NCI-H748 treated with DMSO at 0.1 percent for 48 hours (cell line): ENCODE measurements around the gene TUBGCP6.
A peak's percentile ranks its signal among the peaks of the same experiment; 100 is the strongest.

Experiments
- DNase-seq: peaks from one replicate; lab custom pipeline; 2025; lab: John Stamatoyannopoulos, UW

The TUBGCP6 gene

DNA sequence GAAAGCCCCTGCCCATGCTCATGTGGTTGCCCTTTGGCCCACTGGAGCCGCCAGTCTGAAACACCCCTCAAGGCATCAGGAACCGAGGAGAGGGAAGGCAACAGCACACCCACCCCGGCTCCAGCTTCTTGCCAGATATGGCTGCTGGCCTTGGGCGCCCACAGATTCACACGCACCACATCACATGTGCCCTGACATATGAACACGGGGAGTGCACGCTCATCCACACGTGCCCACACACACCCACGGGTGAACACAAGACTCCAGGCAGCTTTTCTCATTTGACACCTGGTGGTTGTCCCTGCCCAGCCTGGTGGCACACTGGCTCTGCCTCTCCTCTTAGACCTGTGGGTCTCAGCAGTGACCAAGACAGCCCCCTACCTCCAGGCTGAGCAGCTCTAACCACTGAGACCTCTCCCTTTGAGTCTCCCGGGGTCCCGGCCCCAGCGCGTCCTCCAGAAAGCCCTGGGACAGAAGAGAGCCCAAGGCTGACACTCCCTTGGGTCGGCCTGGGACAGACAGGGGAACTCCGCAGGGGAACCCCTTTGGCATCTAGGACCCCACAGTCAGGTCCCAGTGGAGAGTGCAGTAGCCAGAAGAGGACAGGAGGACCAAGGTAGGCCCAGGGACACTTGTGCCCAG, 19.4 kb upstream of the TUBGCP6 start:
- no peak for DNase-seq

DNA sequence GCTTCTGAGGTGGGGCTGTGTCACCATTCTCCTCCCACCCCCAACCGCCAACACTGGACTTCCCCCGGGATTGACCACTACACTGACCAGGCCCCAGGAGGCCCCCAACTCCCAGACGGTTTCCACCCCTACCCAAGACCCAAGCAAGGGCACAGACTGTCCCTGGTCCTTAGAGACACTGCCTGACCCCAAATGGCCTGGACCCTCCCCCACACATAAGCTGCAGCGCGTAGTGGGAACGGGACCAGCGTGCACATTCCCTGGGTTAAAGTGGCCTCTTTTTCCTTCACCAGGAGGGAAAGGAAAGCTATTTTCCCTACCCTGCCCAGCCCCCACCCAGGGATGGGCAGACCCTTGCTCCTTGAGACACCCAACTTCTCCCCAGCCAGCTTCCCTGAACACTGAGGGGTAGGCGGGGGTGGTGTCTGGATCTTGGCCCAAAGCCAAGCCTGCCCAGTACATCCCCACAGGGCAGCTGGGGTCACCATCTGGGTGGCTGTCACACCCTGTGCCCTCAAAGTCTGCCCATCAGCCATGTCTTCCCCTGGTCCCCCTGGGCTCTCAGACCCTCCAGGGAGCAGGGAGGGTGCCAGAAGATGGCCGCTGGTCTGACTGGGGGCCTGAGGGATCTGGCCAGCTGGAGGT, 18.3 kb upstream of the TUBGCP6 start:
- no peak for DNase-seq

- no peak for DNase-seq
Observed at GRCh38 chr22:50262460-50262911, 17.7 kb upstream of the TUBGCP6 start.

DNA sequence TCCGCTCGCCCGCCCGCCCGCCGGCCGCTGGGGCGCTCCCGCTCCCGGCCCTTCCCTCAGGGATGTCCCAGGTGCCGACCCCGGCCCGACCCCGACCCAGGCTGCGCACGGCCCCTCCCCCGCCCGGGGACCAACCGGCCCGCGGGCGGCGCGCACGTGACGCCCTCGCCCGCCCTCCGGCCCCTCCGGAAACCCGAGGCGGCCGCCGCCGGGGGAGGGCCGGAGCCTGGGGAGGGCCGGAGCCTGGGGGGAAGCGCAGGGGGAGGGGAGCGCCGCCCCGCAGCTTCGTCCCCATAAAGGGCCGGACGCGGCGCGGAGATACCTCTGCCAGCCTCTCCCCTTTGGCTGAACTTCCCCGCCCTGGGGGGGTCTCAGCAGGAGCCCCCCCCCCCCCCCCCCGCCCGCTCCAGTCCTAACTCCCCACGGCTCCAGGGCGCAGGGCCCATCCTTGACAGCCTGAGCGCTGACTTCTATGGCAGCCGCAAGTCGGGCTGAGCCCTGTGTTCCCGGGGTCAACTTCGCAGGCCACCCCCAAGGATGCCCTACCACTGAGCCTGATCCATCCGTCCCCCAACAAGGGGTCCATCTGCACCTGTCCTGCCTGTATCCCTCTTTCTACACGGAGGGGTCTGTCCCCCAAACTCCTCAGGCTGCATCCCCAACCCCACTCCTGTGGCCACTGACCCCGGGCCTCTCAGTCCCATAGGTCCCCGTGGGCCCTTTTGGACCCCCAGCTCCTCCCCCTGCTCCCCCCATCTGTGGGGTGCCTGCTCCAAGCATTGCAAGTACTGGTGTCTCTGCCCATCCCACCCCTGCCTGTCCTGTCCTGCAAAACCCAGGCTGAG, 17.0 kb upstream of the TUBGCP6 start, which contains the start of gene MAPK12:
TSS of gene MAPK12 (minus strand) at position 69 of the 845 bp plus-strand sequence. CDS start 174 bp downstream, outside the sequence.
- DNase-seq: no peak

GRCh38 chr22:50260801-50261614, 16.2 kb upstream of the TUBGCP6 start:
- peak; percentile 19 for DNase-seq

DNA sequence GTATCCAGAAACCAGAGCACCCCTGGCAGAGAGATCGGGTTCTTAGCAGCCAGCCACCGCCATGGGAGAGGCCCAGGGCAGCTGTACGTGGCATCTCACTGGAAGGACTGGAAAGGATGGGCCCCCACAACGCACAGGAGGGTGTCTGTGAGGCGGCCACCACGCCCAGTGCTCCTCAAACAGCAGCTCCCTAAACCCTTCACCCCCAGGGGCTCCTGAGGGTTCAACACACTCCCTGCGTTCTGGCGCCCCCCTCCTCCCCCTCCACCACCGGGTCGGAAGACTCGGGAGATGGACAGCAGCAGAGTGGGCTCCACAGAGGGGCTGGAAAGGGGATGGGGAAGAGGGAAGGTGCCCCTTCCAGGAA, 15.6 kb upstream of the TUBGCP6 start:
- DNase-seq: no peak

- no peak for DNase-seq
Observed at GRCh38 chr22:50259302-50259701, 14.5 kb upstream of the TUBGCP6 start.

DNA sequence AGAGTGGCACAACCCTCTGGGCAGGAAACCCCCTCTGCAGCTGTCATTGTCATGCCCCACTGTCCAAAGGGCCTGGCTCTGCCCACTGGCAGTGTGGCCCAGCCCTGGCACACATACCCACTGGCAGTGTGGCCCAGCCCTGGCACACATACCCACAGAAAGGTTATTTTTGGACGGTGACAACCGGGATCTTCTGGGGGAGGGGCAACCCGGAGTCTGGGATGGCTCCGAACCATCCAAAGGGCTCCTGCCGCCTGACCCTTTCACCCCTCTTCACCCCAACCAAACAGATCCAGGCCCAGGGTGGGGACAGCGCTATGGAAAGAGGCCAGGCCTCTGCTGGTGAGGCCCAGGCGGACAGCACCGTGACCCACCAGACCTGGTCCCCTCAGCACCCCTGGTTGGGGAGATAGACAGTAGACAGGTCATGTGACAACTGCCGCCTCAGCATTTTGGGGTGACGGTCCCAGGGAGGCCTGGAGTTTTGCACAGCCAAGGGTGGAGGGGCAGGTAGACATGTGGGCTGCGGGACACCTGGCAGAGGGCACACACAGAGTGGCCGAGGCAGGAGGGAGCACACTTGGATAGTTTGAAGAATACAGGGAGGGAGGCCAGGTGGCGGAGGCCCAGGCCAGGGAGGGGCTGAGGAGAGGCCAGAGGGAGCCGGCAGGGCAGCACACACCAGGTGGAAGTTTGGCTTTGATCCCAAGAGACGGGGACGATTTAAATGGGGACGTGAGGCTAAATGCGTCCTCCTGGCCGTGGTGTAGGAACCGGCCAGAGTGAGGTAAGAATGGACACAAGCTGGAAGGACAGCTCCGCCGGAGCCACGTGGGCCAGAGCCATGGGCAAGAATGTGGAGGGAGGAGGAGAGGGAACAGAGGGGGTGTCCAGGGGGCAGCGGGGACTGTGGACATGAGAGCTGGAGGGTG, 13.8 kb upstream of the TUBGCP6 start:
- no peak for DNase-seq

DNA sequence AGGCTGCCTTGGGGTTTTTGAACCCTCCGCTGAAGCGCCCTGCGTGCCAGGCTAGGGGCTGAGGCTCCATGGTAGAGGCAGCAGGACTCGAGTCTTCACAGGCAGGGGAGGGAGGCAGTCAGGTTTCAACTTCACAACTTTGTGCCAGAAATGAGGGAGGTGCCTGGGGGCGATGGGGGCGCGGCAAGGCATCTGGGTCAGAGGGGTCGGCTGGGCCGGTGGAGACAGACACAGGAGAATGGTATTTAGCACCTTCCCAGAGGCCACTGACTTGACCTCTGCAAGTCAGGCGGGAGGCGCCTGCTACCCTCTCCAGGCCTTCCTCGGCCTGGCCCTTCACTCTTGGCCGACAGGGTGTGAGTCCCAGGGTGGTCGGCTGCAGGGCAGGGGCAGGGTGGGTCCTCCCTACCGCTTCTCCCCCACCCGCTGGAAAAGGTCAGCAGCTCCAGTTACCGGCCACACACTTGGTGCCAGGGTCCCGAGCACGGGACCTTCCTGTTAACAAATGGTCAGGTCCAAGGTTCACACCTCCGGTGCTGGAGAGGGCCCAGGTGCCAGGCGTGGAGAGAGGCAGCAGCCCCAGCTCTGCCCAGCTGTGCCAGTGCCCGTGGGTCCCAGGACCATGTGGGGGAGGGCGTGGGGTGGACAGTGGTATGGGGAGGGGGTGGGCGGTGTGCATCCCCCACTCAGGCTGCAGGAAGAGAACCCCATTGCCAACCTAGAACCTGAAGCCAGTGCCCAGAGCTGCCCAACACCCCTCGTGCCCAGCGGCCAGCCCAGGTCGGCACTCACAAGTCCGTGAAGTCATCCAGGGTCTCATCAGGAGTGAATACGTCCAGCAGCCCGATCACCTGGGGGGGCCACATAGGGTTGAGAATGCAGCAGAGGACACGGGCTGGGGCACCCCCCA, 12.9 kb upstream of the TUBGCP6 start:
- no peak for DNase-seq

- DNase-seq: no peak
Observed at GRCh38 chr22:50257041-50257440, 12.2 kb upstream of the TUBGCP6 start.

- DNase-seq: no peak
Observed at GRCh38 chr22:50256258-50256862, 11.5 kb upstream of the TUBGCP6 start.

DNA sequence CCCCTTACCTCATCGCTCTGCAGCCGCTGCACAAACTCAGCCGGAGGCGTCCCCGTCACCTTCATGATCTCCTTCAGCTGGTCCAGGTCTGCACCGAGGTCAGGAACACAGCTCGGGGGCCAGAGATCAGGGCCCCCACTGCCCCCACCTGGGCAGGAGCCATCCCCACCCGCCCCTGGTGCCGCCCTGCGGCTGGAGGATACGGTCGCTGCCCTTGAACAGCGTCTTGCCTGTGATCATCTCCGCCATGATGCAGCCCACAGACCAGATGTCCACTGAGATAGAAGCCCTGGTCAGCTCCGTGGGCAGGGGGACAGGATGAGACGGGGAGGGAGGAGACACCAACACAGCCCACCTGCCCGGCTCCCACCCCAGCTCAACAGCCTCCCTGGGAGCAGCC, 10.8 kb upstream of the TUBGCP6 start:
- no peak for DNase-seq

DNA sequence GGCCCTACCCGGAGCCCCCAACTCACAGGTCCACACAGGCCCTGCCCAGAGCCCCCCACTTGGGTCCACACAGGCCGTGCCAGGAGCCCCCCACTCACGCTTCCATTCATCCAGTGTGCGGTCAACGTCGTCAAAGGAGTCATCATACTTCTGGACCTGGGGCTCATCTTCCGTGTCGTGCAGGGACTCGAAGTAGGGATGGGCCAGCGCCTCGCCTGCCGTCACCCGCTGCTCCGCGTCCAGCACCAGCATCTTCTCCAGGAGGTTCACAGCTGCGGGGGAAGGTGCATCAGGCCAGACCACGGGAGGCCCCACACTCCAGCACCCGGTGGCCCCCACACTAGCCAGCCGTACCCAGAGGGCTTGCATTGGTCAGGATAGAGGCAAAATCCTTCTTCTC, 10.3 kb upstream of the TUBGCP6 start:
- DNase-seq: no peak

DNA sequence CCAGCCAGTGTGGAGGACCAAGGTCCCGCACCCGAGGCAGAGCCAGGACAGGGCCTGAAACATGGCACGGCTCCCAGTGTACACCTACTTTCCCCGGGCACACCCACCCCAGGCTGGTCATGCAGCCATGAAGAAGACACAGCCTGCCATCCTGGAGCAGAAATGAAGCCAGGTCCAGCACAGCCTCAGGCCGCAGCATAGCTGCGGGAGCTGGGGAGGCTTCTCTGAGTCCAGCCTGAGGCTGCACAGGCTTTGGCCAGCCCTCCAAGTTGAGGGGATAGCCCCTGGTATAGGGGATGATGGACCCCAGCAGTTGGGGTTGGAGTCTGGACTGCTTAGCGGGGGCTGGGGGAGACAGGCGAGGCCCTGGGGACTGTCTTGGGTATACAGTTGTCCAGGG, 9.1 kb upstream of the TUBGCP6 start:
- DNase-seq: no peak

- DNase-seq: no peak
Observed at GRCh38 chr22:50253046-50253915, 8.5 kb upstream of the TUBGCP6 start.

DNA sequence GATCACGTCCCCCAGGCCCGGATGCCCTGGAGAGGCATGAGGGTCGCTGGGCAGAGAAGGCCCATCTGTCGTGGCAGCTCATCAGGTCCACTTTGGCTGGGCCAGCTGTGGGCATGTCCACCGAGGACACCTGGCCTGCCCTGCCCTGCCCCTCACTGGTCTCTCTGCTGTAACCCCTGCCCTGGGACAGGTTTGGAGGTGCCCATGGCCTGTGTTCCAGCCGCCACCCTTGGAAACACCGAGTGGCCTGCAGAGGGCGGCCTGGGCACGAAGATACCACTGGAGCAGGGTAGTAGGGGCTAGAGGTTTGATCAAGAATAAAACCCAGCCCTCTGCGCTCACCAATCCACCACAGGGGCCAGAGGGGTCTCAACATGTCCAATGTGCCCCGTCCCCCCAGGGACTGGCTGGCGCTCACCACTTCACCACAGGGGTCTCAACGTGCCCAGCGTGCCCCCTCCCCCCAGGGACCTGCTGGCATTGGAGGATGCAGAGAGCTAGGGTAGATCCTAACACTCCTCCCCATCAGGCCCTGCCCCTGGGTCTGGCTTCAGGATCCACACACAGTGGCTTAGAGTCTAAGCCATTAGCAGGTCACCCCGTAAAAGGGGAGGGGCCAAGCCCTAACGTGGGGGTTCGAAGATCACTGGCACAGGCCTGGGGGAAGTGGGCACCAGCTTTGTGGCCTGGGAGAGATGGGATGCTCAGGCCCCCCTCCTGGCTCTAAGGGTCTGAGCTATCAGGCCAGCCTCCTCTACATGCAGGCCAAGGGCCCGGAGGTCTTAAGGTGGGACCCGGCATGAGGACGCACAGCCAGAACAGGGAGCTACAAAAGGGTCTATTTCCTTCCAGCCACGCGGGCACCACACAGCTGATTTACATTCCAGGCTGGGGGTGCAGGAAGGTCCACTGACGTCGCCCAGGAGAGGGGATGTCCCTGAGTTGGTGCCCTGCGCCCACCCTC, 7.5 kb upstream of the TUBGCP6 start:
- DNase-seq: no peak

GRCh38 chr22:50251477-50252081, 6.8 kb upstream of the TUBGCP6 start:
- DNase-seq: no peak
